HG03571 (cell line): ENCODE results near the gene SLC27A5.
"Not testable (repeated sequence)": the region's sequence is repeated elsewhere in the genome, so short reads cannot be mapped to it uniquely, and the experiment has no call there.

ENCODE experiments used
- ATAC-seq: cut with Tn5 transposase; IDR thresholded peaks from one replicate; pipeline ENCODE4 v1.9.1; 2021; ENCODE audit not compliant: unreplicated experiment

The SLC27A5 gene

DNA sequence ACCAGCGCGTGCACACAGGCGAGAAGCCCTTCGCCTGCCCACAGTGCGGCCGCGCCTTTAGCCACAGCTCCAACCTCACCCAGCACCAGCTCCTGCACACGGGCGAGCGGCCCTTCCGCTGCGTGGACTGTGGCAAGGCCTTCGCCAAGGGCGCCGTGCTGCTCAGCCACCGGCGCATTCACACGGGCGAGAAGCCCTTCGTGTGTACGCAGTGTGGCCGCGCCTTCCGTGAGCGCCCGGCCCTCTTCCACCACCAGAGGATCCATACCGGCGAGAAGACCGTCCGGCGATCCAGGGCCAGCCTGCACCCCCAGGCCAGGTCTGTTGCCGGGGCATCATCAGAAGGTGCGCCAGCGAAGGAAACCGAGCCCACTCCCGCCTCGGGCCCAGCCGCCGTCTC, 40.1 kb downstream of the SLC27A5 start:
- no peak for ATAC-seq

DNA sequence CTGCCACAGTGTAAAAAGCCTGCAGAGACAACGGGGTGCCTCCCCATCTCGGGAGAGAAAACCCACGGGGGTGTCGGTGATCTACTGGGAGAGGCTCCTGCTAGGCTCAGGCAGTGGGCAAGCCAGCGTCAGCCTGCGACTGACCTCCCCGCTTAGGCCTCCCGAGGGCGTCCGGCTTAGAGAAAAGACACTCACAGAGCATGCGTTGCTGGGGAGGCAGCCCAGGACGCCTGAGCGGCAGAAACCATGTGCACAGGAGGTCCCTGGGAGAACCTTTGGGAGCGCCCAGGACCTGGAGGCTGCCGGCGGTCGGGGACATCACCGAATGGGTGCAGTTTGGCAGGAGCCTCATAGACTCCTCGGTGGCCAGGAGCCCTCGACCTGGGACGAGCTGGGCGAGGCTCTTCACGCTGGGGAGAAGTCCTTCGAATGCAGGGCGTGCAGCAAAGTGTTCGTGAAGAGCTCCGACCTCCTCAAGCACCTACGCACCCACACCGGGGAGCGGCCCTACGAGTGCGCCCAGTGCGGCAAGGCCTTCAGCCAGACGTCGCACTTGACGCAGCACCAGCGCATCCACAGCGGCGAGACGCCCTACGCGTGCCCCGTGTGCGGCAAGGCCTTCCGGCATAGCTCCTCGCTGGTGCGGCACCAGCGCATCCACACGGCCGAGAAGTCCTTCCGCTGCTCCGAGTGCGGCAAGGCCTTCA, 40.8 kb downstream of the SLC27A5 start:
- not testable (repeated sequence) for ATAC-seq

GRCh38 chr19:58469241-58470013, 42.4 kb downstream of the SLC27A5 start:
- ATAC-seq = no peak

DNA sequence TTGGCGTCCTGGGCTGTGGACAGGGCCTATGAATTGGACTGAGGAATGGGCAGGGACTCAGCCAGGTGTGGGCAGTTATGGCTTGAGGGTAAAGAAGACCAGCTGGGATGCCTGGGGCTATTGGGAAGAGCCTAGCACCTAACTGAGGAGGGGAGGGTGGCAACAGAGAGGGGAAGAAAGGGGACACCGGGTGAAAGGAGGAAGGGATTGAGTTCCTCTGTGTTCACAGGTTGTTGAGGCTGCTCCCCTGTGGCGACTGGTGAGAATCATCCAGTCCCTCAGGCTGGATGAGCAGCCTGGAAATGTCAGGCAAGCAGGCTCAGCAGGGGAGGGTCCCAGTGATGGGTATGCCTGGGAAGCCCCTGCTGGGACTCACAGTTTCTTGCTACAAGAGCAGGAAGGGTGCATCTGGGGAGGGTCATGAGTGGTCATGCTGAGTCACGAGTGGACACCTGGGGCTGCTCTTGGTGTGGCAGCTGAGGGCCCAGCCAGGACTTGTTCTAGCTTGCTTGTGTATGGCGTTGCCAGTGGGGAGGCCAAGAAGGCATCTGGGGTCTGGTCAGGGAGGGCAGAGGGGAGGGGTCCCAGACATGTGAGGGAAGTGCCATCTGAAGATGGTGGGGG, 43.5 kb downstream of the SLC27A5 start:
- ATAC-seq = no peak

DNA sequence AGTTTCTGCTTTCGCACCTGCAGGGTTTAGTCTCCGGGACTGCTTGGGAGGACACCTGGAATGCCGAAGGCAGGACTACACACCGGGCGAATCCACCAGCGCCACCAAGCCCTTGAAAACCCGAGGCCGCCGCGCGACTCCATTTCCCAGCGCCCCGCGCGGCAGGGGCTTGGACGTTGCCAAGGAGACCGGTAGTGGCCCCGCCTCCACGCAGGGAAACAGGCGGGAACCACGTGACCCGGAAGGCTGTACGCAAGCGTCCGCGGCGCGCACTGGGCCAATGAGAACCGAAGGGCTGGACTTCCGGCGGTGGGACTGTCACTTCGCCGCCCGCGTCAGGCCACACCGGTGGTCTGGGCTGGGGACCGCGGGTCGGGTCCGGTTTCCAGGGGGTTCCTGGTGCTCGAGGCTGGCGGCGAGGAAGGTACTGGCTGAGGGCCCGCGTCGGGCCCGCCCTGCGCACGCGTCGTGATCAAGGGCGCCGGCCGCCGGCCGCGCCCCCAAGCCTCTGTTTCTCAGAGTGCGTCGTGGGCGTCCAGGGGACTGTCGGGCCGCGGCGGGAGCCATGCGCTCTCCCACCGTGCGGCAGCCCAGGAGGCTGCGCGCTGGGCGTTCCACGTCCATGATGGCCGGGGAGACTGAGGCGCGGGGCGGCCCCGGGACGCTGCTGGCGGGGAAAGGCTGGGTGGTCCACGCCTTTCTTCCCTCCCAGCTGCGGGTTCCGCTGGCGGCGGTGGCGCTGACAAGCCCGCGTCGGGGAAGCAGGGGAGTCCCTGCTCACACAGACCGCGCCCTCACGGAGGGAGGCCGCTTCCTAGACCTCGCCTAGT, 44.8 kb downstream of the SLC27A5 start, which contains the start of gene ZNF324:
Gene ZNF324, plus strand, starts transcription at position 321 of the 830 bp plus-strand sequence. CDS start 2,106 bp downstream, outside the sequence.
- ATAC-seq = peak; percentile 79

GRCh38 chr19:58466089-58466759, 45.6 kb downstream of the SLC27A5 start:
- ATAC-seq = peak; percentile 28

DNA sequence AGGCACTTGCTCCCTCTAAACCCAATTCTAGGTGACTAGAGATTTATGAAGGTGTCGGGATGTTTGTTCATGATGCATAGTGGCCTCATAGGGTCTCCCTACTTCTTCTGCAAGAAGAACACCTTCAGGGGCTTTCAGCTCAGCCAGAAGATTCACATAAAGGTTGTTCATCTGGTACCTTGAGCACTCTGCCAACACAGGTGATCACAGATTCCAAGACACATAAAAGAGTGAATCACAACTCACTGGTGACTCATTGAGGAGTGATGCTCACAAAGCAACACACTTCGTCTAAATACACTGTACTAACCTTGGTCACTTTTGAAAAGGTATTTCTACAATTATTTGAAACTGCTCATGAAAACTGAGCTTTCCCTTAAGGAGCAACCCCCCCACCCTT, 51.8 kb downstream of the SLC27A5 start:
- ATAC-seq = no peak

GRCh38 chr19:58456111-58456510, 55.7 kb downstream of the SLC27A5 start:
- ATAC-seq = no peak

DNA sequence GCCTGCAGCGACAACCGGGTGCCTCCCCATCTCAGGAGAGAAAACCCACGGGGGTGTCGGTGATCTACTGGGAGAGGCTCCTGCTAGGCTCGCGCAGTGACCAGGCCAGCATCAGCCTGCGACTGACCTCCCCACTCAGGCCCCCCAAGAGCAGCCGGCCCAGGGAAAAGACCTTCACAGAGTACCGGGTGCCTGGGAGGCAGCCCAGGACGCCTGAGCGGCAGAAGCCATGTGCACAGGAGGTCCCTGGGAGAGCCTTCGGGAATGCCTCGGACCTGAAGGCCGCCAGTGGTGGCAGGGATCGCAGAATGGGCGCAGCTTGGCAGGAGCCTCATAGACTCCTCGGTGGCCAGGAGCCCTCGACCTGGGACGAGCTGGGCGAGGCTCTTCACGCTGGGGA, 56.5 kb downstream of the SLC27A5 start:
- ATAC-seq = no peak

DNA sequence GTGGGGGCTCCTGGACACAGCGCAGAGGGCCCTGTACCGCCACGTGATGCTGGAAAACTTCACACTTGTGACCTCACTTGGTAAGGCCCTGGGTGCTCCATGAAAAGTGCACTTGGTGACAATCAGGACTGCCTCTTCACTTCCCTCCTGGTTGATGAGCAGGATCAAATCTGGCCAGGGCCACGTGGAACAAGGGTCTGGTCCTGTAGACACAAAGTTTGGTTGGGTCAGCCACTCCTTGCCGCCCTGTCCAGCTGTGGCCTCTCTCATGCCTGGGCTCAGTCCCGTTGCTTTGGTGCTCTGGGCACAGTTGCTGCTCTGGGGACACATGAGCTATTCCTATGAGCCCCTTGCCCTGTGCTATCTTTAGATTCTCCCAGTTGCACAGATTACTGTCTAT, 58.0 kb downstream of the SLC27A5 start:
- no peak for ATAC-seq

DNA sequence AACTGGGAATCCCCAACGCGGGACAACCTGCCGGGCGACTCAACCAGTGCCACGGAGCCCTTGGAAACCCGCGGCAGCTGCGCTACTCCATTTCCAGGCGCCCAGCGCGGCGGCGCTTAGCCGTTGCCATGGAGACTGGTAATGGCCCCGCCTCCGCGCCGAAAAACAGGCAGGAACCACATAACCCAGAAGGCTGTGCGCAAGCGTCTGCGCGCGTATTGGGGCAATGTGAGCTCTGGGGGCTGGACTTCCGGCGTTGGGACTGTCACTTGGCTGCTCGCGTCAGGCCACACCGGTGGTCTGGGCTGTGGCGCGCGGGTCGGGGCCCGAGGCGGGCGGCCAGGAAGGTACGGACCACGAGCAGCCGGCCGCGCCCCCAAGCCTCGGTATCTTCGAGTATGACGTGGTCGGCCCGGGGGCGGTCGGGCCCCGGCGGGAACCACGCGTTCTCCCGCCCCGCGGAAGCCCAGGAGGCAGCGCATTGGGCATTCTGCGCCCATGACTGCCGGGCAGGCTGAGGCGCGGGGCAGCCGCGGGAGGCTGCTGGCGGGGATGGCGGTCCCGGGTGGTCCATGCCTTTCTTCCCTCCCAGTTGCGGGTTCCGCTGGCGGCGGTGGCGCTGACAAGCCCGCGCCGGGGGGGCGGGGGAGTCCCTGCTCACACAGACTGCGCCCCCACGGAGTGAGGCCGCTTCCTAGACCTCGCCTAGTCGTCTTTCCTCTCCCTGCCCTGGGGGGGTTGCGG, 60.3 kb downstream of the SLC27A5 start, which contains the start of gene ZNF324B:
Gene ZNF324B, plus strand, starts transcription at position 265 of the 744 bp plus-strand sequence. CDS start 2,080 bp downstream, outside the sequence.
- ATAC-seq = peak; percentile 95

DNA sequence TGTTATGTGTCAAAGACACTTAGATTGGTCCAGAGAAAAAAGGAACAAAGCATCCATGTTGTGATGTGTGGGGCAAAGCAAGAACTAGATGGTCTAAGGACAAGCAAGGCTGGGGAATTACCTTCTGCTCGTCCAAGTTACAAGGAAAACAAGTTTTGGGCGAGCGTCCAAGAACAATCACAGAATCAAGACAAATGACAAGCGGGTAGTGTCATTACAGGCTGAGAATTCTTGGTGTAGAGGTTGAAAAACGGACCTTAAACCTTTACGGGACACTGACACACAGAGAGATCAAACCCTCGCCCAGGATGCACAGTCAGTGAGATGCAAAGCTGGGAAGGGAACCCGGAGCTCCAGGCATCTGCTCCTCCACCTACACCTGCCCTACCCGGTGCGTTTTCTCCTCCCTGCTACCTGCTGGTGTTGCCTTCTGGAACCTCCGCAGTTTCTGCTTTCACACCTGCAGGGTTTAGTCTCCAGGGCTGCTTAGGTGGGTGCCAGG, 60.9 kb downstream of the SLC27A5 start:
- no peak for ATAC-seq

DNA sequence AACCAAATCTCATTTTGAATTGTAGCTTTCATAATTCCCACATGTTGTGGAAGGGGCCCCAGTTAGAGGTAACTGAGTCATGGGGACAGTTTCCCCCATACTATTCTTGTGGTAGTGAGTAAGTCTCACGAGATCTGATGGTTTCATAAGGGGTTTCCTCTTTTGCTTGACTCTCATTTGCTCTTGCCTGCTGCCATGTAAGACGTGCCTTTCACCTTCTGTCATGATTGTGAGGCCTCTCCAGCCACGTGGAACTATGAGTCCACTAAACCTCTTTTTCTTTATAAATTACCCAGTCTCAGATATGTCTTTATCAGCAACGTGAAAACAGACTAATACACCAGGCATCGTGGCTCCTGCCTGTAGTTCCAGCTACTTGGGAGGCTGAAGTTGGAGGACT, 61.8 kb downstream of the SLC27A5 start:
- not testable (repeated sequence) for ATAC-seq

- not testable (repeated sequence) for ATAC-seq
These were observed 62.9 kb downstream of the SLC27A5 start for GRCh38 chr19:58448860-58449259.
